KG1 (cell line): ENCODE measurements around the gene LRFN2.

Source experiments
- DNase-seq: peaks from one replicate; lab custom pipeline; 2025; lab: John Stamatoyannopoulos, UW

Gene LRFN2

DNA sequence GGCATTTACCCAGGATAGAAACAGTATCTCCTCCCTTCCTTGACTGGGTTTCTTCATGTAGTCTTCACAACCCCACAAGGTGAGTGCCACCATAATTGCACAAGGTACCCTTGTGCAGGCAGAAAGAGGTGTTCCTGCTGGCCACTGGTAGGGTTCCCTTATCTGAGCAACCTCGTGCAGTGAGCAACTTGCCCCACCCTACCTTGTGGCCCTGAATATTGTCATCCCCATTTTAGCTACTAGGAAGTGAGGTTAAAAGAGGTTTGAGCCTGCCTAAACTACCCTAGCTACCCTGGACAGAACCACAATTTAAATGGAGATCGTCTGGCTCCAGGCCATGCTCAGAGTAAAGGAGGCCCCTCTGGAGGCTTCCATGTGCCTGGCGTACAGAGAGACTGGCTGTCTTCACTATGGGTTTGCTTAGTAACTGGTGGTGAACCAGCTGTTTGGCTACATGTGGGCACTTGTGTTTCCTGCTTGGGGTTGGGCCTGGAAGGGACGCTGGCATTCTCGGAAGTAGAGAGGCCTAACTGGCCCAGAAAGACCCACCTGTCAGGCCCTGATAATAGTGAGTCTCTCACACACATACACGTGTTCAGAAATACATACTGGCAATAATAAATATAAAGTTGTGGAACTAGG lies 148.8 kb downstream of the LRFN2 start:
- no peak for DNase-seq

DNA sequence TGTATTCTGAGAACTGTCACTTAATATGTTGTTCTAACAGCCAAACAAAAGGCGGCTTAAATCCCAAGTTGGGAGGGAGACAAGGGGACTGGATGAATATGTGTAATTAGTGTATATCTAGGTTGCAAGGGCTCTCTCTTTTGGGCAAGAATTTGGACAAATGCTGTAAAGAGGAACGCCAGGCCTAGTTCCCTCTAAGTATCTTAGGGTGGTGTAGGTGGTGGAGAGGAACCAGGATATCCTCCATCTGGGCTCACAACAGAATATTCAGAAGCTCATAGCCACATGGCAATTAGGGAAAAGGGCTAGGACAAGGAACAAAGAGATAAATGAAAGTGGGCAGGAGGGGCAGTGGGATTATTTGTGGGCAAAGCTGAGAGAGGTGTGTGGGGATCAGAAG lies 149.5 kb downstream of the LRFN2 start:
- no peak for DNase-seq

GRCh38 chr6:40436685-40437604 lies 150.2 kb downstream of the LRFN2 start:
- peak; percentile 3 for DNase-seq

- DNase-seq = no peak
Observed at GRCh38 chr6:40432982-40433381, 154.2 kb downstream of the LRFN2 start.

DNA sequence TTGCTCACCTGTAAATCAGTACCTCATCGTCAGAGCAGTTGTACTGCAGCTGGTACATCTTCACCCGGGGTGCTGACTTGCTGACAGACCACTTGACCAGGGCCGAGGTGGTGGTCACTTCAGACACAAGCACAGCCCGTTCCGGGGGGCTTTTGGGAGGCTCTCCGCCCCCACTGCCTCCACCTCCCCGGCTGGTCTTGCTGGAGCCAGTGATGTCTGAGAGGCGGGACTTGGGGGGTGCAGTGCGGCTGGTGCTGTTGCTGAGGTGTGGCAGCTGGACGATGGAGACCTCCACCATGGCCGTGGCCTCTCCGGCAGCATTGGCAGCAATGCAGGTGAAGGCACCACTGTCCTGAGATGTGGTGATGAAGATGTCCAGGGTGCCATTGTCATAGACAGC lies 155.5 kb downstream of the LRFN2 start:
- DNase-seq = no peak

DNA sequence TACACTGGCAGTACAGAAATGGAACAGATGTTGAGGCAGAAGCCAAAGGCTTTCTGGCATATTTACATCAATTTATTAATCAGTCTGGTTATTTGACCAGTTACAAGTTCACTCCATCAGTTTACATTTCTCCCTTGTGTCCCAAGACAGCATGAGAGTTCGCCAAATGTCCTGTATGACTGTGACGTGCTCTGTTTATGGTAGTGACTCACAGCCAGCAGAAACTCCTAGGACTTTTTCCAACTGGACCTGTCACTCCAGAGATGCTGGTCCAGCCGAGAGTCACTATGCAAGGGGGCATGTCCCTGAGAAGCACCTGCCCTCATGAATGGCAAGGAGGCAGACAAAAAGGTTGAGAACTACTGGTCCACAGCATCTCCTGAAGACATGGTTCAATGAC lies 160.0 kb downstream of the LRFN2 start:
- DNase-seq = no peak

GRCh38 chr6:40426346-40427066 lies 160.7 kb downstream of the LRFN2 start:
- no peak for DNase-seq

DNA sequence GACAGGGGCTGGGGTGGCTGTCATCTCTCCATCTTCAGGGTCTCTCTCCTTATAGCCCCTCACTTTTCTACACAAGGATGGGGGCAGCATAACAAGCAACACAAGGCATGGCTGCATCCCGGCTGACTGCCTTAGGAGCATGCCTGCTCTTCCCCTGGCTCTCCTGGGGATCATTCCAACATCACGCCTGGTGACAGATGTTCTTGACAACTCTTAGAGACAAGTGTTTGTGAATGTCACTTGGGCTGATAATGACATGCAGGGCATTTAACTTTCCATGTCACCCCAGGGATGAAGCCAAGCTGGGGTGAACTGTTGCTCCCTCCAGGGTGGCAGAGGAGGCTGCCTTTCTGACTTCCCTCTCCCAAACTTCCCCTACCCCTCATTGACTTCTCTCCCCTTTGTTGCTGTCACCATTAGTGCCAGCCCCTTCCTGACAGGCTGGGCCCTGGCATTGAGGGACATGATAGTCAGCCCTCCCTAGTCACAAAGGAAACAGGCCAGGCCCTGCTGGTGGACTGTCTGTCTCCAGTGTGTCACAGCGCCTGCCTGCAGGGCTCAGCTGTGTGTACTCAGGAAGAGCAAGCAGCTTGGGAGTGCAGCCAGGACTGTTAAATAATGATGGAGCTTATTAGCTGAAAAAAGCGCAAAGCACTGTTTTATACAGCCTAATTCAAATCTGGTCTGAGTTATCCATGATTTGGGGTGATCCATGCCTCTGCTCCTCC lies 161.8 kb downstream of the LRFN2 start:
- DNase-seq = no peak

- DNase-seq = no peak
Observed at GRCh38 chr6:40422046-40422445, 165.1 kb downstream of the LRFN2 start.

DNA sequence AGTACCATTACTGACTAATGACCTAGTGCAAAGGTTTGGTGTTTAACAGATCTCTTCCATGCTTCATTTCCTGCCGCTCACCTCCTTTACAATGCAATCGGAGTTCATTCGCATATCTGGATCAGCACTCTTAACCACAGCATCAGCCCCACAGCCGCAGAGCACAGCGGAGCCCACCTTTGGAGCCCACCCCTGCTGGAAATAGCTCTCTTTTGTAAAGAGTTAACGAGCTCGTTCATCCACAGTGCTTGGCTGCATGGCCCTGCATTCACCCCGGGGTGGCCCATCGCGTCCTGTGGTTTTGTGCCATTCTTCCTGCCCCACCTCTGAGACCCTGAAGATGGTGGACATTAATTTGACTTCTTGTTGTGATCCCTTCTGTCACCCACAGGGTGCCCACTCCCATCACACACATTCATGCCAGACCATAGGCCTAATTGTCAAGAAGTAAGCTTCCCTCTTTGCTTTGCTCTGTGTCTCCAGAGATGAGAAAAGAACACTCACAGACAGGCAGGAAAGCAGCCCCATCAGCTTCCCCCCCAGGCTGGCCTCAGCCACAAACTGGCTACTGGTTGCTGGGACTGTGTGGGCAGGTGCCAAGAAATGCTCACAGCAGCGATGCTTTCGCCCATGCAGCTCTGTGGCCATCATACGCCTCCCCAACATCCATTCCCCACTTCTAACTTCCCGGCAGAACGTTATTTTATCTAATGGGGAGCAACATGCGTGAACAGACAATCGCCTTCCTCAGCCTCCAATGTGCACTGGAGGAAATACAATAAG lies 167.0 kb downstream of the LRFN2 start:
- DNase-seq = peak; percentile 1

DNA sequence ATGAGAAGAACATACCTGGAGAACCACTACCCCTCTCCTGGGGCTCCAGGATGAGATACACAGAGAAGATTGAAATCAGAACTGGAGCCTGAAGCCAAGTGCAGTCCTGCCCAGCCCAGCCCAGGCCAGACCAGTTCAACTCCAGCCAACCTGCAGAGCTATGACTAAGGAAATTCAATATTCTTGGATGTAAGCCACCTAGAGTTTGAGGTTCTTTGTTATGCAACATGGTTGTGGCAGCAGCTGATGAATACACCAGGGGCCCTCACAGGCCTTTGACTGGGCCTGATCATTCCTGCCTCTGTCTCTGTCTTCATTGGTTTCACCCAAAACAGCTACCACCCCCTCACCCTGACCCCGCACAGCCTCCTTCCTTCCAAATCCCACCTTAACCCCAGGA lies 167.8 kb downstream of the LRFN2 start:
- DNase-seq = no peak

- DNase-seq = no peak
Observed at GRCh38 chr6:40417031-40417430, 170.1 kb downstream of the LRFN2 start.

- DNase-seq = no peak
Observed at GRCh38 chr6:40414617-40415016, 172.5 kb downstream of the LRFN2 start.

DNA sequence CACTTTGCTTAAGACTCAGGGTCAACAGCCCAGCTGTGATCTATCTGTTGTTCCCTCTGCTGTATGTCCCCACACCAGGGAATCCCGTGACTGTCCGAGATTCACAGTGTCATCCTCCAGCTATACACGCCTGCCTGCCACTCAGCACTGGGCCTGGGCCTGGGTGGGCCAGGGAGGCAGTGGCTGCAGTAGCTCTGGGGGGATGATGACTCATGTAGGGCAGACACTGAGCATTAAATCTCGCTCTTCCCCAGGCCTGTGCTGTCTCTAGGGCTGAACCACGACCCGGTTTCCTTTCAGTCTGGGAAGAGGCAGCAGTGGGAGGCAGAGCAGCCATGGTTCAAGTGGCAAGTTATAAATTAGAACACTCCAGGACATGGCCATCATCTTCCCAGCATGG lies 173.9 kb downstream of the LRFN2 start:
- DNase-seq = no peak

DNA sequence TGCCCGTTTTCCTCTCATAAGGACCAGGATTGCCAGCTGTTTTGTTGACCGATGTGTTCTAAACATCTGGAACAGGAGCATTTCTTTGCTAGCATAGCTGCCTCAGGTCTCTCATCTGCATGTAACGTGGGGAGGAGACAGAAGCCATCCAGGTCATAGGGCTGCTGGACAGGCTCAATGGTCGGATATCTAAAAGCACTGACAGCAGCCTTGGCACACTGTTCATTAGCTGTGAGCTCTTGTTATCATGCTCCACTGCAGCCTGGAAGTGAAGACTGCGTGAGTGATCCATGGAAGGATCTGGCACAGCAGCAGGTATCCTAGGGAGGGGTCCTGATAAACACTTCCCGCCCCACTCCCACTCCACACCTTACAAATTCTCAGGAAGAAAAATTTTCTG lies 175.3 kb downstream of the LRFN2 start:
- DNase-seq = no peak

DNA sequence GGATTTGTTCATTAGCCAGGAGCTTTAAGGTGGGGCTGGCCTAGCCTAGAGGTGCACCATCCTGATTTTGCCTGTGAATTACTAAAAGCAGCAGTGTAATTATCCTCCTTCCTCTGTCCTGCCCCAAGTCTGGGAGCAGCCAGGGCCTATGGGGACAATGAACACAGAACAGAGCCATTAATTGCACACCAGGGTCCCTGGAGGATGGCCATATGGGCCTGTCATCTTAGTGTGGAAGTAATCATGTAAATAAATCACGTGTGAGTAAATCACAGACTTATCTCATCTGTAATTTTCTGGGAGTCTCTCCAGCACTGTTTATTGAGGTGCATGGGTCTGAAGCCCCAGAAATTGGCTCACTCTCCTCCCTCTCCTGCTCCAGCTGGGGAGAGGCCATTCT lies 176.3 kb downstream of the LRFN2 start:
- no peak for DNase-seq

DNA sequence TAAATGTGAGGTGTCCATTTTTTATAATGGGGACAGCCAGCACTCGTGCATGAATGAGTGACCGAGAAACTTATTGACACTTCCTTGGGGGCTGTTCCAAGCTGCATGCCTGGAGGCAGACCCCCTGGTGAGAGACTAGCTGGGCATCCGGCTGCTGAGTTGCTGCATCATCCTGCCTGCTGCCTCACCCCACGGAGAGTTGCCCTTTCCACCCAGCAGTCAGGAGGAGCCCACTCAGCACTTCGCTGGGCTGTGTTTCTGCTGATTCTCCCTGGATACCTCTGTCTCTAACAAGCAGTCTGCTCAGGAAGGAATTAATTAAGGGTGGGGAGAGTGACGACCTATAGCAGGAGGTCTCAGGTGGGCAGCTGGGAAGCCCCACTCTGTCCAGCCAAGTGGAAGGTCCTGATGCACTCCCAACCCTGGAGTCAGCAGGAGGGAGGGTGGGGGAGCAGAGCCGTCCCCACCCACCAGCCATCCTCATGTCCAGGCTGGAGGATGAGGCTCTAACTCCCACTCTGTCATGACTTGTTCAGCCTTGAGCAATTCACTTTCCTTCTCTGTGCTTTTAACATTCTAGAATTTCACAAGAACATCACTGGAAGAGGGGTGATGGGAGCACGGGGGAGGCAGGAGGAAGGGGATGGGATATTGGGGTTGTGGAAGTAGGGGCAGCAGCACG lies 177.3 kb downstream of the LRFN2 start:
- no peak for DNase-seq

DNA sequence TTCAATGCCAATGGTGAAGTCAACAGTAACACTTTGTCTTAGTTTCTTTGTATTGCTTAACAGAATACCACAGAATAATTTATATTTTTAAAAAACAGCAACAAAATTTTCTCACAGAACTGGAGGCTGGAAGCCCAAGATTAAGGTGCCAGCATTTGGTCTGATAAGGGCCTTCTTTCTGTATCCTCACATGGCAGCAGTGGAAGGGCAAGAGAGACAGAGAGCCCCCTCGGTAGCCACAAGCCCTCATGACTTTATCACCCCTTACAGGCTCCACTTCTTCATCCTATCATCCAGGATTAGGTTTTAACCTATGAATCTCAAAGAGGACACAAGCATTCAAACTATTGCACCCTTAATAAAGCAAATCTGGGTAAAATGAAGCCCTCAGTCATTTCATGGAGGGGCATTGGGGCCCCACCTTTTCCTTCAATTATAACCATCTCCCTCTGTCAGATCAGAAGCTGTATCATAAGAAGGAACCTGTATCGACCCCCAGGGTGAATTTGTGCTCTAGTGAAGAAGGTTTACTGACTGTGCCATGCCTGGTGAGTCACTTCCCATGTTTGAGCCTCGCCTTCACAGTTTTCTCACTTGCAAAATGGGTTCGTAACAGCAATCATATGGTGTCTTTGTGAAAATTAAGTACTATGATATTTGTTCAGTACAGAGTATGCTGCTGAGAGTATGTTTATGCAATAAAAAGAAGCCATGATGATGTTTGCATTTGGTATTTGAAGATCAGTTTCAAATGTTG lies 178.2 kb downstream of the LRFN2 start:
- no peak for DNase-seq

GRCh38 chr6:40407239-40407638 lies 179.9 kb downstream of the LRFN2 start:
- no peak for DNase-seq

DNA sequence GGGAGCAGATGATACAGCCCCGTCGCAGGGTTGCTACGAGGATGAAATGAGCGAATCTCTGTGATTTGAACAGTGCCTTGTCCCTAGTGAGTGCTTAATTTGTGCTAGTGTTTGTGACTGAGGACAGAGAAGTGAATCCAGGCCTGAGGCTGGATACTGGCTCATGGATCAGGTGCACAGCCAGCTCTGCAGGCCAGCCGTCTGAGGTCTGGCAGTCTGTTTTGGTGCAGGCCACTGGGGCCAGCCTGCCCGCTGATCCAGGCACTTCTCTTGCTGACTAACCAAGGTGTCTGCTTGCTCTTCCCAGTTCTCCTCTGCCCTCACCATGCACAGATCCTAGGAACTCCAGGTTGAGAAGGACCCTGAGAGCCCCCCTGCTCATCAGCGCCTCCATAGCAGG lies 181.0 kb downstream of the LRFN2 start:
- no peak for DNase-seq
